HG02943 (cell line): Measurements from ENCODE around the gene YRDC.
"Not testable (repeated sequence)": the region's sequence is repeated elsewhere in the genome, so short reads cannot be mapped to it uniquely, and the experiment has no call there.

Experiments
- ATAC-seq: cut with Tn5 transposase; IDR thresholded peaks from one replicate; pipeline ENCODE4 v1.9.1; 2021; ENCODE audit warnings: mild to moderate bottlenecking, low read depth, moderate library complexity; ENCODE audit not compliant: unreplicated experiment

Gene YRDC

DNA sequence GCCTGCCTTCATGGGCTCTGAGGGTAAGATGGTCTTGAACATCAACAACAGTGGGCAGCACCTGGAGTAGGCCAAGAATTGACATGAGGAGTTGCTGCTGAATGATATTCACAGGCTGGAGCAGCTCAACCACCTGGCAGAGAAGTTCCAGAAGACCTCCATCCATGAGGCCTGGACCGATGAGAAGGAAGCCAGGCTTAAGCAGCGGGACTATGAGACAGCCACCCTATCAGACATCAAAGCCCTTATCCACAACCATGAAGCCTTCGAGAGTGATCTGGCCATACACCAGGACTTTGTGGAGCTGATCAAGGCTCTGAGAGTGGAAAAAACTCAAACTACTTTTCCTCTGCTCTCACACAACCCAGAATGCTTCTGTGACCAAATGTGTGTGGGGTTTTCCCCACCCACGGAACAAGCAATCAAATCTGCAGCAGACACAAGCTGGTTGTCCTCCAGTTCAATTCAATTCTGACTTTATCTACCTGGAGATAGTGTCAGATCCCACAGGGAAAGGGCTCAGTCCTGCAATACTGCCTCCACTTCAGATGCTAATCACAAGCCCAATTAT lies 31.0 kb downstream of the YRDC start:
- ATAC-seq = no peak

DNA sequence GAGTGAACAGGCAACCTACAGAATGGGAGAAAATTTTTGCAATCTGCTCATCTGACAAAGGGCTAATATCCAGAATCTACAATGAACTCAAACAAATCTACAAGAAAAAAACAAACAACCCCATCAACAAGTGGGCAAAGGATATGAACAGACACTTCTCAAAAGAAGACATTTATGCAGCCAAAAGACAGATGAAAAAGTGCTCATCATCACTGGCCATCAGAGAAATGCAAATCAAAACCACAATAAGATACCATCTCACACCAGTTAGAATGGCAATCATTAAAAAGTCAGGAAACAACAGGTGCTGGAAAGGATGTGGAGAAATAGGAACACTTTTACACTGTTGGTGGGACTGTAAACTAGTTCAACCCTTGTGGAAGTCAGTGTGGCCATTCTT lies 36.6 kb downstream of the YRDC start:
- not testable (repeated sequence) for ATAC-seq

DNA sequence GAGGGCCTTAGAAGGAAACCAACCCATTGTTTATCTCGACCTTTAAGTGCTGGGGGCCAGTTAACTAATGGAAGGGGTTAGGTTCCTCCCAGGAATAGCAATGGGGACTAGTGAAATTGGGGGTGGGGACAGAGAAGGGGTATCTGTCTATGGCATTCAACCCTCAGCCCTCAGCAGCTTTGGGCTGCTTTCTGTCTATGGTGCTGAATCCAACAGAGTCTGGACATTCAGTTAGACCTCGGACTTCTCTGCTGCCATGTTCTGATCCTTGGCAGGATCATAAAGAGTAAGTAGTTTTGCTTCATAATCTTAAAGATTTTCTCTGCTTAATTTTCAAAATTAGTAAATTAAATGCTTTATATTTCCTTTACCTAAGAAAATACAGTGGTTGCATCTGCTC lies 40.5 kb downstream of the YRDC start:
- no peak for ATAC-seq

DNA sequence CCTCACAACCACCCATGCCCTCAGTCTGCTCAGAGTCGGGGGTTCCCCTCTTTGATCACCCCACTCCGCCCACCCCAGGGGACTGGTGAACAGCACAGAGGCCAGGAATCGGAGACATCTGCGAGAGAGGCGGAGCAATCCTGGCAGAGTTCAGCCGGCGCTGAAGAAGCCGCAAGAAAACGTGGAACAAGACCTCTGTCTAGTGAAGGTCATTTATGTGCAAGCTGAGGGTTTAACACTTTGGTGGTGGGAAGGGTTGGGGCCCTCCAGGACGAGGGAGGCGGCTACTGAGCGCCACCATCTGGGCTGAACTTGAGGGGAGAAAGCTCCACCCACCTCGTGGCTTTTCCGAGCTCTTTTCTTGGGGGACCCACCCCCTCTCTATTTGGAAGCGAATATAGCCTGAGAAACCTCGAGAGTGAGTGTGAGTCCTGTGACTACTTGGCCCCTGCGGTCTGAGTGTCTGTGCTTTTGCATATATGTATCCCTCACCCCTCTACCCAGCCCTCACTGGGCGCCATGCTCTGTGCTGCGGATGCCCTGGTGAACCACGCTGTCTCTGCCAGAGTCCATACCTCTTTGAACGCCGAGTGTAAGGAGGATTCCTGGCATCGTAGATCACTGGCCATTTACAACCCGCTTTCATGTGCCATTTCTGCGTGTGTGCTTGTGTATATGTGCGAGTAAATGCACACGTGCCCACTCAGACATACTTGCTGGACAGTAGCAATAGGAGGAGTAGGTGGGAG lies 41.9 kb downstream of the YRDC start:
- ATAC-seq = no peak

DNA sequence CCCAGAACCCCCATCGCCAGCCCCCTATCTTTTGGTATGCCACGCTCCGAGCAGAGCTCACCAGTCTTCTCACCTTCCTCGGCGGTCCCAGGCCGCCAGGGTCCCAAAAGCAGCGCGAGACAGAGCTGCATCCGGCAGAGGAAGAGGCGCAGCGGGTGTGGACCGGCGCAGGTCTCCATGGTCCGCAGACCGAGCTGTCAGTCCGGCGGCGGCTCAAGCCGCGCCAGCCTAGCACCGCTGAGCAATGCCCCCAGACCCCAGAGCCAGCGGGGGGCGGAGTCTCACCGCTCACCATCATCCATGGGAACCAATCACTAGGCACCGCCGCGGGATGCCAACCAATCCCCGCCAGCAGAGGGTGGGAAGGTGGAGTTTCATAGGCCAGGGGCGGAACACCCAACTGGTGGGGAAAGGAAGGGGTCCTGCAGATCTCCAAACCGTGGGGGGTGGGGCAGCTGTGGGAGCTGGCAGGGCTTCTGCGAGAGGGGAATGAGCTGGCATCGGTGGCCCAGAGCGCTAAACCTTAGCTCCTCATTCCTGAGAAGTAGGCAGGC lies 43.0 kb downstream of the YRDC start, which contains the start of gene EPHA10:
Gene EPHA10 (minus strand): TSS at position 233 of the 554 bp plus-strand sequence. CDS start 54 bp downstream, at position 179.
- ATAC-seq = no peak

DNA sequence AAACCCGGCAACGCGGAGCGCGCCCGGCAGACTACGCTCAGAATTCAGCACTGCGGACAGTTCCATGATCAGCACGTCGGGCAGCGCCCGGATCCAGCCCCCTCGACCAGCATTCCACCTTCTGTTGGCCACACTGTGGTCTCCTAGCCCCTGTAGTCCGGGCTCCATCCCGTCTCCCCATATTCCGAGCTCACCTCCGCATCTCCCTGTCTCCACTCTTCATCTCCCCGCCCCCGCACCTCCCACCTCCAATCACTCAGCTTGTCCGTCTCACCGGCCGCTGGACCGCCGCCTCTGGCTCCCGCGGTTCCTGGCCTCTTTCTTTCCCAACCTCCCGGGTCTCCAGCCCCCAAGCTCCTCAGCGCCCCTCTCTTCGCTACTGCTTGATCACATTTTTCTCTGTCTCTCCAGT lies 43.6 kb downstream of the YRDC start:
- ATAC-seq = no peak

DNA sequence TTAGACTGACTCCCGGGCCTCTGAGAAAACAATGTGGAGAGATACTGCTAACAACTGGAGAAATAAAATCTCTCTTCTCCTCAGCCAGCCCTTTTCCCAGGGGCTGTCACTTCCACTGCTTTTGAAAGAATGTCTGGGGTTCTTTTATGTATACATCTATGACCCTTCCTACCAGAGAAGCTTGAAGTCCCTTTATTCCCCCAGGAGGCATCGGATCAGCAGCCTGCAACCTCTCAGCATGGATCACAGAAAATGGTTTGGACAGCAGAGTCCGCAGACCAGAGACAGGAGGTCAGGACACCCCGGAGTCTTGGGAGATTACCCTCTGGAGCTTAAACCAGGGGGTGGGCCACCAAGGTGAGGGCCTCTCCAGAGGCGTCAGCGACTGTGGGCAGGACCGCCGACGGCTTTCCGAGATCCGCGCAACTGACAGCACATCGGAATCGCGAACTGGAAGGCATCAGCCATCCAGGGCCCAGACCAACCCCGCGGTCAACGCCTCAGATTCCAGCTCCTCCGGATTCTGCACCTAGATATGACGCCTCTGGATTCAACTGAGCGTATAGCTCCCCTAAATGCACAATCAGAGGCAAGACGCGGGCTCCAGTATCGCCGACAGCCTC lies 44.1 kb downstream of the YRDC start:
- no peak for ATAC-seq

DNA sequence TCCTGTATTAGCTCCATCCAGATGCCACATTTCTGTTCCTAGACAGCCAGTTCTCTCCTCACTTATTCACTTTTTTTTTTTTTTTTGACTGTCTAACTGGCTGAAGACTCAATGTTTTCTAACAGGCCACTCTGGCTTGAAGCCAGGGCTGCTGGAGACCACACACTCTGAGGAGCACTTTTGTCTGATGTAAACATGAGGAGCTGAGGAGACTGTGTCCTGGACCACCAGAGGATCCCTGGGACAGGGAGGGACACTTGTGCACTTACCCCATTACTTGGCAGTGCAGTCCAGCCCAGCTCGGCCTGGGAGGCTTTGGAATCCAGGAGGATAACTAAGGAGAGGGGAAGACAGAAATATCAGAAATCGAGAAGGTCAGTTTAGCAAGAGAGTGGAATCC lies 45.5 kb downstream of the YRDC start:
- ATAC-seq = no peak

DNA sequence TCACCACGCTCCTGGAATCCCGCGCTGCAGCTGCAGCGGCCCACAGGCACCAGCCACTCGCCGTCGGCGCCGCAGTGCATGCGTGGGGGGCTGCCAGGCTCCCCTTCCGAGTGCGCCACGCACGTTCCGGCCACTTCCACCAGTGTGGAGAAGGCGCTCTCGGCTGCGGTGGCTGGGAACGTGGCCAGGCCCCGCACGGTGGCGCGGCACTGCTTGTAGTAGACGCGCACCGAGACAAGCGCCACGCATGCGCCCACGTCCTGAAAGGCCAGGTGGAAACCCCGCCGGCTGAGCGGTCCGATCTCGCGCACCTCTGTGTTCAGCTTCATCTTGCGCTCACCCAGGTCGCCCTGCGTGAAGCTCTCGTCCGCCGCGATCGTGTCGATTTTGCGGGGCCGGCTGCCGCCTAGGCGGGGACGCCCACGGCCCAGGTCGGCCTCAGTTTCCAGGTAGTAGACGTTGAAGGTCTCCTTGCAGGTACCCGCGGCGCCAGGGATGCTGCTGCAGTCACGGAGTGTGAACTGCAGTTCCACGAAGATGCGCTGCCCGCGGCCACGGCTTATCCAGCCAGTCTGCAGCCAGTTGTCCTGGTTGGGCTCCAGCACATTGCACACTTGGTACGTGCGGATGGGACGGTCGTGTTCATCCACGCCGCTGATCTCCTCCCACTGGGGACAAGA lies 46.5 kb downstream of the YRDC start:
- ATAC-seq = no peak

DNA sequence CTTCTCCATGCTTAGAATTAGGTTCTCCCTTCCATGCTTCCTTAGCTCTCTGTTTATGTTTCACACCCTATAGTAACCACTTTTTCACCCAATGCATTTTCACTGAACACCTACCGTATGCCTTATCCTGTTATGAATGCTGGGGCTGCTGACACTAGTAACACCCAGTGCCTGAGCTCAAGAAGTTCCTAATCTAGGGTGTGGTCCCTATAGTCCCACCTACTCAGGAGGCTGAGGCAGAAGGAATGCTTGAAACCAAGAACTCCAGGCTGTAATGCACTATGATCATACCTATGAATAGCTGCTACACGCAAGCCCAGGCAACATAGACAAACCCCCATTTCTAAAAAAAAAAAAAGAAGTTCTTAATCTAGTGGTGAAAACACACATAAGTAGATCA lies 48.6 kb downstream of the YRDC start:
- no peak for ATAC-seq

DNA sequence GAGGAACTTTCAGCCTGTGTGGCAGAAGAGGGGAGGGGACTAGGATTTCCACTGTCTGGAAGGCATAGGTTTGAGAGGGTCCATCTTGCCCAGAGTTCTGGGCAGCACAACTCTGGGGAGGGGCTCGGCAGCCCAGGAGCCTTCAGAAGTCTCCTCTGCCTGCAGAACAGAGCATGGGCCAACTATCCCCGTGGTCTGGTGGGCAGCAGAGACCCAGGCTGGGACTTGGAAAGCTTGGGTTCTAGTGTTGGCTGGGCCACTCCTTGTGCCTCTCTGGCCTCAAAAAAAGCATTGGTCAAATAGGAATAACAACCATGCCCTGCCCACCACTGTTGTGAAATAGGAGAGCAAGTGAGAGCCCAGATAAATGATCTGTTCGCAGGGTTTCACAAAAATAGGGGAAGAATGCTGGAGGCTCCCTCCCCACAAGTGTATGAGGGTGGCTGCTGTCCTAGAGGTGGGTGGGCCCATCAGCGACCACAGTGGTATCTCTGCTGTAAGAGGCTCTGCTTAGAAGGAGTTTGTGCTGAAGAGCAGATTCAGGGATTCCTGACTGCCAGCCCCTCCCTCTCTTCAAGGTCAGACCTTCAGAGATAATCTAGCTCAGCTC lies 52.0 kb downstream of the YRDC start:
- ATAC-seq = no peak

DNA sequence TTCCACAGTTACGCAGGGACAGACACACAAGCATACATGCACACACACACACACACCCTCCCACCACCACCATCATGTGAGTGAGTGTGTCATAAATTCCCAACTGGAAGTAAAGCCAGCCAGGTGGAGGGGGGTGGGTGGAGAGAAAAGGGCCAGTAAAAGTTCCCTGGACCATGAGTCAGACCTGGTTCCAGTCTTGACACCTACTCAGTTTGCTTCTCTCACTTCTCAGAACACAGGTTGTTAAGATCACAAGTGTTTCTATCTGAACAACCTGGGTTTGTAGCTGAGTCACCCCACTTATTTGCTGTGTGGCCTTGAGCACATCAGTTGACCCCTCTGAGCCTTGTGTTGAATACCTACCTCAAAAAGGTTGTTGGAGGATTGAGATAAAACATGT lies 52.7 kb downstream of the YRDC start:
- no peak for ATAC-seq

DNA sequence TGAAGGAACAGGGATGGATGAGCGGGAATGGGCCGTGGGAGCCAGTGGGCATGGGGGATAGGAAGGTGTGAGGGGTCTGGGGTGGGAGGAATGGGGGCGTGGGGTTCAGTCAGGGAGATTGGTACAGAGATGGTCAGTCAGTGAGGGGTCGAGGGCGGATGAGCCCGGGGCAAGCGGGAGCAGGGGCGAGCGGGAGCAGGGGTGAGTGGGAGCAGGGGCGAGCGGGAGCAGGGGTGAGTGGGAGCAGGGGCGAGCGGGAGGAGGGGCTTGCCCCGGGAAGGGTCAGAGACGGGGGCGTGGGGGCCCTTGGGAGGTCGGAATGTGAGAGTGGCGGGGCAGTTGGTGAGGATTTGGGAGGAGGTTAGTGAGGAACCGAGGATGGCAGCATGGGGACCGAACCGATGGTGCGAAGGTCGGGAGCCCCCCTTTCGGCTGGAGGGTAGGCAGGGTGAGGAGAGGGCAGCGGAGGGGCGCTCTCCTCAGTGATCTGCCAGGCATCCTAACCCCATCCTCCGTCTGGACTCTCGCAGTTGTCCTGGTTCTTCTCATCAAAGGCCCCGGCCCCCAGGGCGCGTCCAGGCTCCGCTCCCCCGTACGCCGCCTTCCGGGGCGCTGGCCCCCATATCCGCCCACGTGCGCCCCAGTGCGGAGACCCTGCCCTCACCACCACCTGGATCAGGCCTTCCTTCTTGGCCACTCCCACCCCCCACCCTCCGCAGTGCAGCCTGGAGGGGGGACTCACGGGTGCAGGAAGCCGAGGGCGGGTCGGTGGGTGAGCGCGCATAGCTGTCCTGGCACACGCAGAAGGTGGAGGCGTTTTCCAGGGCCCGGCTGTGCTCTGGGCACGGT lies 54.3 kb downstream of the YRDC start:
- no peak for ATAC-seq
